Neural crest cell (in vitro differentiated cells): ENCODE data around the gene YIF1A. TPM values are rescaled to one million over a fixed set of nuclear protein-coding genes. Genes with fewer than 3 reads are reported as not detected.
A peak's percentile ranks its signal among the peaks of the same experiment; 100 is the strongest.
"Not testable (repeated sequence)": the region's sequence is repeated elsewhere in the genome, so short reads cannot be mapped to it uniquely, and the experiment has no call there.

Experiments
- DNase-seq: peaks from one replicate; pipeline ENCODE4 v3.0.0; 2021; ENCODE audit warnings: low read depth, mixed read lengths, low spot score
- H3K27ac Mint-ChIP-seq: one replicate; pipeline ENCODE4 v1.8.0; 2021; ENCODE audit warnings: mild to moderate bottlenecking, mixed read lengths; ENCODE audit not compliant: unreplicated experiment
- H3K27me3 Mint-ChIP-seq: 2 replicates; pipeline ENCODE4 v1.8.0; 2021; ENCODE audit warnings: low read depth, mild to moderate bottlenecking, mixed read lengths
- H3K36me3 Mint-ChIP-seq: 2 replicates; pipeline ENCODE4 v1.8.0; 2021; ENCODE audit warnings: low read depth, mild to moderate bottlenecking, mixed read lengths
- H3K4me1 Mint-ChIP-seq: 2 replicates; pipeline ENCODE4 v1.8.0; 2021; ENCODE audit warnings: mixed read lengths
- H3K4me3 Mint-ChIP-seq: one replicate; pipeline ENCODE4 v1.8.0; 2021; ENCODE audit warnings: mild to moderate bottlenecking, mixed read lengths
- H3K9me3 Mint-ChIP-seq: 2 replicates; pipeline ENCODE4 v1.8.0; 2021; ENCODE audit warnings: mixed read lengths
- total RNA-seq: library from RNA; stranded (reverse); gene quantifications from 2 replicates; pipeline ENCODE4 v1.2.1, GENCODE V29; 2021
- TF ChIP-seq, protein P1 (sequence below): fragments of 200-600 bp; sonication (generic); conservative IDR thresholded peaks from 2 replicates; pipeline ENCODE4 v1.5.0; 2021; ENCODE audit warnings: antibody characterized with exemption, mild to moderate bottlenecking

Gene YIF1A
- total RNA-seq, 1 donor from 2014 or later: 60.9 TPM

DNA sequence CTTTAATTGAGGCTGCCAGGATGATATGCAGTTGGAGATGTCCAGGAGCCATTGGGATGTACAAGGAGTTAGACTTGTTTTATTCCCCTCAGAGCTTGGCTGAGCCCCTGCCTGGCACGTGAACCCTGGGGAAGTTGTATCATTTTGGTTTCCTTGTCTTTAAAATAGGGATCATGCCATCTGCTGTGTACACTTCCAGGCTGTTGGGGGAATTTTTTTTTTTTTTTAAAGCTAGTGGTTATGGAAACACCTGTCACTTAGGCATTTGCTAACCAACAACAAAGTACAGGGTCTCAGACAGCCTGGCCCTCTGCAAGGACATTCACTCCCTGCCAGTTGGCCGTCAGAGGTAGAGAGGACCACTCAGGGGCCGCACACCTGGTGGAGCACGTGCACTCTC is 29.0 kb downstream of the YIF1A start:
- peaks cover 2% of the 10 kb centered on the region for H3K27me3 Mint-ChIP-seq
- H3K4me3 Mint-ChIP-seq: peak overlapping the region; percentile 95
- peaks cover 20% of the 10 kb centered on the region for H3K4me1 Mint-ChIP-seq
- DNase-seq: no peak
- H3K36me3 Mint-ChIP-seq: peaks cover 11% of the 10 kb centered on the region
- H3K9me3 Mint-ChIP-seq: no peaks in the 10 kb centered on the region
- no peak overlapping the region for H3K27ac Mint-ChIP-seq
- TF ChIP-seq, protein P1, sequence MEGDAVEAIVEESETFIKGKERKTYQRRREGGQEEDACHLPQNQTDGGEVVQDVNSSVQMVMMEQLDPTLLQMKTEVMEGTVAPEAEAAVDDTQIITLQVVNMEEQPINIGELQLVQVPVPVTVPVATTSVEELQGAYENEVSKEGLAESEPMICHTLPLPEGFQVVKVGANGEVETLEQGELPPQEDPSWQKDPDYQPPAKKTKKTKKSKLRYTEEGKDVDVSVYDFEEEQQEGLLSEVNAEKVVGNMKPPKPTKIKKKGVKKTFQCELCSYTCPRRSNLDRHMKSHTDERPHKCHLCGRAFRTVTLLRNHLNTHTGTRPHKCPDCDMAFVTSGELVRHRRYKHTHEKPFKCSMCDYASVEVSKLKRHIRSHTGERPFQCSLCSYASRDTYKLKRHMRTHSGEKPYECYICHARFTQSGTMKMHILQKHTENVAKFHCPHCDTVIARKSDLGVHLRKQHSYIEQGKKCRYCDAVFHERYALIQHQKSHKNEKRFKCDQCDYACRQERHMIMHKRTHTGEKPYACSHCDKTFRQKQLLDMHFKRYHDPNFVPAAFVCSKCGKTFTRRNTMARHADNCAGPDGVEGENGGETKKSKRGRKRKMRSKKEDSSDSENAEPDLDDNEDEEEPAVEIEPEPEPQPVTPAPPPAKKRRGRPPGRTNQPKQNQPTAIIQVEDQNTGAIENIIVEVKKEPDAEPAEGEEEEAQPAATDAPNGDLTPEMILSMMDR: no peak

- Mint-ChIP-seq H3K9me3 (no peaks in the 10 kb centered on the region), H3K4me1 (peaks cover 20% of the 10 kb centered on the region), H3K27ac (no peak overlapping the region), H3K27me3 (peaks cover 2% of the 10 kb centered on the region), H3K36me3 (peaks cover 7% of the 10 kb centered on the region), H3K4me3 (peak overlapping the region; percentile 95)
- TF ChIP-seq, protein P1: no peak
- no peak for DNase-seq
These were observed 29.7 kb downstream of the YIF1A start for GRCh38 chr11:66259225-66259624.

- TF ChIP-seq, protein P1: no peak
- Mint-ChIP-seq H3K4me1 (peaks cover 22% of the 10 kb centered on the region), H3K36me3 (peaks cover 7% of the 10 kb centered on the region), H3K9me3 (no peaks in the 10 kb centered on the region), H3K27me3 (peaks cover 2% of the 10 kb centered on the region), H3K4me3 (peak overlapping the region; percentile 95), H3K27ac (no peak overlapping the region)
- no peak for DNase-seq
These were observed 30.5 kb downstream of the YIF1A start for GRCh38 chr11:66258473-66258893.

GRCh38 chr11:66253081-66253480 is 35.9 kb downstream of the YIF1A start:
- H3K36me3 Mint-ChIP-seq: not testable (repeated sequence)
- peaks cover 11% of the 10 kb centered on the region for H3K4me1 Mint-ChIP-seq

DNA sequence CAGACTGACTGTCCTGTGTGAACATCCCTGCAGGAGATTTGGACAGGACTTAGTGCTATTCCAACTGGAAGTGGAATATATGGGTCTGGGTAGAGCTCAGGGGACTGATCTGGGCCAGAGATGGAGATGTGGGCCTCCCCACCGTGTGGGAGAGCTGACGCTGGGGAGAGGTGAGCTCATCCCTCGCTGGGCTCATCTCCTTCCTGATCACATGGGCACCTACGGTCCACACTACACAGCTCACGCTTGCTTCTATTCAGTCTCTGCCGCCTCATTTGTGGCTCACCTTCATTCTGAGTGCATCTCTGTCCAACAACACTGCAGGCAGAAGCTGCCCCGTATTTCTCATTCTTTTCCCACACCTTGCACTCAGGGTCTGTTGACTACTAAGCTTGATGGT is 37.1 kb downstream of the YIF1A start:
- Mint-ChIP-seq H3K9me3 (no peaks in the 10 kb centered on the region), H3K4me3 (peak overlapping the region; percentile 7), H3K36me3 (no peaks in the 10 kb centered on the region), H3K27ac (no peak overlapping the region), H3K27me3 (peaks cover 2% of the 10 kb centered on the region), H3K4me1 (peaks cover 7% of the 10 kb centered on the region)
- TF ChIP-seq, protein P1: no peak
- DNase-seq: no peak

More at GRCh38 chr11:66253081-66253480, 35.9 kb downstream of the YIF1A start:
- DNase-seq, H3K9me3 Mint-ChIP-seq, H3K27me3 Mint-ChIP-seq: not testable (repeated sequence)
- Mint-ChIP-seq H3K4me3 (peak overlapping the region; percentile 44), H3K27ac (peak overlapping the region; percentile 81)

DNA sequence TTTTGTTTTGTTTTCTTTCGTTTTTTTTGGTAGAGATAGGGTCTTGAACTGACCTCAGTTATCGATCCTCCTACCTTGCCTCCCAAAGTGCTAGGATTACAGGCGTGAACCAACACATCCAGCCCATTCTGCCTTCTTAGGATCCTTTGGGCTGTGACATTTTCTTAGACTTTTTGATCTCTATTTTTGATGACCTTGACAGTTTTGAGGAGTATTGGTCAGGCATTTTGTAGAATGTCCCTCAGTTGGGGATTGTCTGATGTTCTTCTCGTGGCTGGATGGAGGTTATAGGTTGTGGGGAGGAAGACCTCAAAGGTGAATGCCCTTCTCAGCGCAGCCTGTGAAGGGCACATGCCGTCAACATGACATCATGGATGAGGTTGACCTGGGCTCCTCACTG is 40.0 kb downstream of the YIF1A start:
- H3K27ac Mint-ChIP-seq: no peak overlapping the region
- H3K9me3 Mint-ChIP-seq: no peaks in the 10 kb centered on the region
- DNase-seq: no peak
- no peaks in the 10 kb centered on the region for H3K27me3 Mint-ChIP-seq
- TF ChIP-seq, protein P1: no peak
- no peaks in the 10 kb centered on the region for H3K36me3 Mint-ChIP-seq
- H3K4me3 Mint-ChIP-seq: no peak overlapping the region
- peaks cover 4% of the 10 kb centered on the region for H3K4me1 Mint-ChIP-seq
